ENCODE data around the gene GBA2. TPM values are rescaled to one million over a fixed set of nuclear protein-coding genes. Genes with fewer than 3 reads are reported as not detected.

The GBA2 gene
- total and polyA plus RNA-seq, 11 donors: 52.1 to 96.2 (median 65.5) TPM

- no peak for TF ChIP-seq POLR2A (IDR thresholded peaks at IDR 0.05)
- intact Hi-C loops (cut with DNase I): loop anchor here in 6 of 10 donors (1.0 to 5.0 kb wide), 6 partner anchors 14 to 76 kb away; partner anchors contain the start of genes GBA2 (in 3 of the 6), RGP1 (in 3 of the 6), CCDC107 (in 2 of the 6) and RMRP (in 2 of the 6)
- WGBS, 4 donors: 1 to 2% (median 2%) methylated on average over 10 to 14 of the region's 14 CpGs
- Histone ChIP-seq H3K4me1 (peaks cover 12 to 64% (median 46%) of the 10 kb centered on the region in 12 donors), H3K36me3 (peaks cover 0 to 44% (median 38%) of the 10 kb centered on the region in 9 donors), H3K27me3 (no peaks in the 10 kb centered on the region), H3K27ac (peak overlapping the region; percentile 94 to 99 (median 98)), H3K4me3 (peak overlapping the region; percentile 63 to 98 (median 86)), H3K9me3 (no peaks in the 10 kb centered on the region)
- peak in 1 of 4 donors; percentile 0 for ATAC-seq
- peak in 1 of 5 donors; percentile 23 for DNase-seq
Measured at GRCh38 chr9:35732800-35733541, 16.1 kb downstream of the GBA2 start.

GRCh38 chr9:35732185-35732799, 16.7 kb downstream of the GBA2 start, which contains the start of the genes CREB3 and TLN1:
TSS of gene CREB3 (plus strand) at chr9:35732666. CDS start at chr9:35732773, 107 bp downstream.
TSS of gene TLN1 (minus strand) at chr9:35732195. CDS start at chr9:35725694, 6,501 bp downstream.
- WGBS, 4 donors: 0 to 1% (median 0%) methylated on average over 30 to 49 of the region's 49 CpGs
- peak; percentile 87 to 93 (median 91) for ATAC-seq
- TF ChIP-seq POLR2A (IDR thresholded peaks at IDR 0.05) (peak in 1 of 2 donors; percentile 83), CTCF (IDR thresholded peaks at IDR 0.05) (peak in 3 of 12 donors; percentile 6 to 28 (median 16))
- intact Hi-C loops (cut with DNase I): loop anchor here in 6 of 10 donors (1.0 to 5.0 kb wide), 6 partner anchors 15 to 75 kb away; partner anchors contain the start of genes GBA2 (in 3 of the 6), RGP1 (in 3 of the 6), CCDC107 (in 2 of the 6) and RMRP (in 2 of the 6)
- Histone ChIP-seq H3K27me3 (no peaks in the 10 kb centered on the region), H3K27ac (peak within 1 kb of the TSS; percentile 94 to 99 (median 98)), H3K4me3 (peak within 1 kb of the TSS; percentile 63 to 98 (median 86)), H3K9me3 (no peaks in the 10 kb centered on the region), H3K36me3 (peaks cover 0 to 37% (median 31%) of the 10 kb centered on the region in 9 donors), H3K4me1 (peaks cover 12 to 71% (median 53%) of the 10 kb centered on the region in 12 donors)
- peak; percentile 98 to 99 (median 99) for DNase-seq

- peaks cover 0 to 30% (median 25%) of the 10 kb centered on the region in 9 donors for H3K36me3 ChIP-seq
- no peak for ATAC-seq
- H3K4me3 ChIP-seq: peak overlapping the region; percentile 62 to 98 (median 86)
- peak overlapping the region; percentile 94 to 99 (median 98) for H3K27ac ChIP-seq
- 0 to 1% (median 1%) methylated on average over 18 to 47 of the region's 47 CpGs for WGBS, 4 donors
- peaks cover 12 to 74% (median 59%) of the 10 kb centered on the region in 12 donors for H3K4me1 ChIP-seq
- TF ChIP-seq CTCF (IDR thresholded peaks at IDR 0.05): no peak
- H3K9me3 ChIP-seq: no peaks in the 10 kb centered on the region
- intact Hi-C loops (cut with DNase I): loop anchor here in 6 of 10 donors (1.0 to 5.0 kb wide), 7 partner anchors 15 to 127 kb away; partner anchors contain the start of genes GBA2 (in 3 of the 6), RGP1 (in 3 of the 6), CCDC107 (in 2 of the 6) and RMRP (in 2 of the 6)
- no peaks in the 10 kb centered on the region for H3K27me3 ChIP-seq
- no peak for DNase-seq
Measured at GRCh38 chr9:35731415-35732184, 17.4 kb downstream of the GBA2 start.

GRCh38 chr9:35730486-35730854, 18.6 kb downstream of the GBA2 start:
- DNase-seq (no peak), ATAC-seq (no peak)
- H3K4me3 ChIP-seq: peak overlapping the region; percentile 62 to 98 (median 86)
- H3K27me3 ChIP-seq: no peaks in the 10 kb centered on the region
- TF ChIP-seq POLR2A (IDR thresholded peaks at IDR 0.05) (no peak), CTCF (IDR thresholded peaks at IDR 0.05) (no peak)
- H3K27ac ChIP-seq: peak overlapping the region; percentile 94 to 99 (median 98)
- no peaks in the 10 kb centered on the region for H3K9me3 ChIP-seq
- peaks cover 0 to 29% (median 24%) of the 10 kb centered on the region in 9 donors for H3K36me3 ChIP-seq
- intact Hi-C loops (cut with DNase I): loop anchor here in 3 of 10 donors (2.0 to 5.0 kb wide), 3 partner anchors 33 to 126 kb away; partner anchors contain the start of genes CCDC107 (in 1 of the 3), RMRP (in 1 of the 3) and TESK1 (in 1 of the 3)
- peaks cover 12 to 76% (median 61%) of the 10 kb centered on the region in 12 donors for H3K4me1 ChIP-seq
- WGBS, 4 donors: 47 to 61% (median 59%) methylated on average over 2 of the region's 2 CpGs

Data from heart left ventricle (tissue), 16 donors.